NCI-H345 (cell line): ENCODE measurements around the gene MAG.

Experiments used
- DNase-seq: peaks from one replicate; lab custom pipeline; 2025; lab: John Stamatoyannopoulos, UW

Gene MAG

GRCh38 chr19:35291916-35292315, at the start of gene MAG:
Gene MAG, plus strand, starts transcription at chr19:35292161. Its CDS starts 3,248 bp downstream, at chr19:35295409.
- no peak for DNase-seq

DNA sequence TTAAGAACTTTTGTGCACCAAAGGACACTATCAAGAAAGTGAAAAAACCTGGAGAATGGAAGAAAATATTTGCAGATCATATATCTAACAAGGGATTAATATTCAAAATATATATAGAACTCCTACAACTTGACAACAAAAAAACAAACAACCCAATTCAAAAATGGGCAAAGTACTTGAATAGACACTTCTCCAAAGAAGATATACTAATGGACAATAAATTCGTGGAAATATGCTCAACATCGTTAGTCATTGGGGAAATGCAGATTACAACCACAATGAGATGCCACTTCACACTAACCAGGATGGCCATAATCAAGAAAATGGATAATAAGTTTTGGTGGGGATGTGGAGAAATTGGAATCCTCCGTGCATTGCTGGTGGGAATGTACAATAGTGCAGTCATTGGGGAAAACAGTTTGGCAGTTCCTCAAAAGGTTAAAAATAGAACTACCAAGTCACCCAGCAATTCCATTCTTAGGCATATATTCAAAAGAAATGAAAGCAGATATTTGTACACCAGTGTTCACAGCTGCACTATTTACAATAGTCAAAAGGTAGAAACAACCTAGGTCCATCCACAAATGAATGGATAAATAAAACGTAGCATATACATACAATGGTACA, 45.4 kb upstream of the MAG start:
- DNase-seq = no peak

DNA sequence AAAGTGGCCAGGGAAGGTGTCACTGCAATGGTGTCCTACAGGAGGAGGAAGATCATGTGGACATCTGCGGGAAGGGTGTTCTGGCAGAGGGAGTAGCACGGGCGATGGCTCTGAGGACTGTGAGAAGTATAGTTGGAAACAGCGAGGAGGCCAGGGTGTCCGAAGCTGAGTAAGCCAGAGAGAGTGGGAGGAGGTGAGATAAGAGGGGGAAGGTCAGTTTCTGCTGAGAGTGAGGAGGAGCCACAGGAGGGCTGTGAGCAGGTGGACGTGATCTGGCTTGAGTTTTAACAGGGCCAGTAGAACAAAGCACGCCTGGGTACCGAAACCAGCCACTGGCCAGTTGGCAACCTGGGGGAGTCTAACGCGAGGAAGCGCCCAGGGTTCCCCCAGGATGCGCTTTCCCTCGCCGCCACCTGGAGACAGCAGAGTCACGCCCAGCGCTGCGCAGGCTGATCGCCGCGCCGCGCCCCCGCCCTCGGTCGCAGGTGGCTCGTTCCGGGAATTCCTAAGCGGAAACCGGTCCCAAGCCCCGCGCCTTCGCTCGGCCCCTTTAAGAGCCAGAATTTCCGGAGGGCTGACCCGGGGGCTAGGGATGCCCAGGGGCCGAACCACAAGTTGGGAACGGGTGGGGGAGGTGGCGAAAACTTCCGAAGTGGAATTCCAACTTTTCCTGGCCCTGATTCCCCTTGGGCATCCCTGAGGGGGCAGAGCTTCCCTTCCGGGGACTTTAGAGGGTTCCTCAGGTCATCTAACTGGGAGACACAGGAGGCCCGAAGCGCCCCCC, 44.2 kb upstream of the MAG start:
- DNase-seq = peak; percentile 99

DNA sequence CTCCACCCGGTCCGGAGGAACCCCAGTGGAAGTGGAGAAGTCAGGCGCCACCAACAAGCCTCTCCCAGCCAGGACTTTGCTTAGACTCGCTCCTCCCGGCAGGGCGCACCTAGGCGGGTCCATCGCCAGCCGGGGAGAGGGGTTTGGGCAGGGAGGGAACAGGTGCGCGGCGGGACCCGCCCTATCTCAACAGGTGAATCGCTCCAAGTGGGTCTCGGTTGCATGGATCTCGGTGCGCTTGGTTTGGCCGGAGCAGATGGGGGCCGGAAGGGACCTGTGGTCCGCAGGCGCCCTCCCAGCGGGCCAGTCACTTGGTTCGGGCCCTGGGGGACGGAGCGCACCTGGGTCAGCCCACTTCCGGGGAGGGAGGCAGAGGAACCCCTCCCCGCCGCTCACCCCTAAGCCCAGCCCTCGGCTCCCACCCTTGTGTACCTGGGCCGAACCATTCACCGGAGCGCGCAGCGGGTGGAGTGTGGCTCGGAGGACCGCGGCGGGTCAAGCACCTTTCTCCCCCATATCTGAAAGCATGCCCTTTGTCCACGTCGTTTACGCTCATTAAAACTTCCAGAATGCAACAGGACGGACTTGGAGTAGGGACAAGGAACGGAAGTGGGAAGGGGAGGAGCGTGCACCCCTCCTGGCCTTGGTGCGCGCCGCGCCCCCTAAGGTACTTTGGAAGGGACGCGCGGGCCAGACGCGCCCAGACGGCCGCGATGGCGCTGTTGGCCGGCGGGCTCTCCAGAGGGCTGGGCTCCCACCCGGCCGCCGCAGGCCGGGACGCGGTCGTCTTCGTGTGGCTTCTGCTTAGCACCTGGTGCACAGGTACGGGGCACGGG, 43.4 kb upstream of the MAG start, which contains the start of gene LSR:
TSS of gene LSR (plus strand) at position 693 of the 836 bp plus-strand sequence. CDS start at position 714, 21 bp downstream.
- DNase-seq = peak; percentile 100

DNA sequence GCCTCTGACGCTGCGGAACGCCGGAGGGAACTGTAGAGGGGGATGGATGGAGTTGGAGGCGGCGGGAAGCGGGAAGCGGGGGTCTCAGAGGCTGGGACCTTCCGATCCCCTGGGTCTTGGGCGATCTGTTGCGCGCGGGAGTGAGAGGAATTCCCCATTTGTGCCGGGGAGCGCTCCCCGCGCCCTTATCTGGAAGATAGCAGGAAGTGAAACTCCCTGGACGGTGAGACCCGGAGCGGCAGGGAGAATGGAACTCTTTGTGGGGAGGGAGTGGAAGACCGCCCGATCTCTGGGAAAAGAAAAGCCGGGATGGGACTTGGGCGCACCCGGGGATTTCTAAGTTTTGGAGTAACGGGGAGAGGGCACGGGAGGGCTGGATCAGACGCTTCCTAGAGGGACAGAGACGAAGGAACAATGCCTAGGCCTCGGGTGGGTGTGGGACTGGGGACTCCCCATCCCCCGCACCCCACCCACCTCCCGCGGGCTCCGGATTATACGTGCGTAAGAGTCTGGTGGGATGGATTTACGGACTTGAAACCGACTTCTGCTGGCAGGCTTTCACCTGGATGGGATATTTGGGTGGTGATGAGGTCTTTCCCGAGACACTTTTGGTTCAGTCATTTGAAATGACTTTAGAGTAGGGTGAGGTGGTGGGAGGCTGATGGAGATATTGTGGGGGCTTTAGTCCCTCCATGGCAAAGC, 42.7 kb upstream of the MAG start:
- peak; percentile 55 for DNase-seq

GRCh38 chr19:35249848-35250711, 41.9 kb upstream of the MAG start:
- no peak for DNase-seq

- no peak for DNase-seq
Observed at GRCh38 chr19:35251456-35251855, 40.5 kb upstream of the MAG start.

DNA sequence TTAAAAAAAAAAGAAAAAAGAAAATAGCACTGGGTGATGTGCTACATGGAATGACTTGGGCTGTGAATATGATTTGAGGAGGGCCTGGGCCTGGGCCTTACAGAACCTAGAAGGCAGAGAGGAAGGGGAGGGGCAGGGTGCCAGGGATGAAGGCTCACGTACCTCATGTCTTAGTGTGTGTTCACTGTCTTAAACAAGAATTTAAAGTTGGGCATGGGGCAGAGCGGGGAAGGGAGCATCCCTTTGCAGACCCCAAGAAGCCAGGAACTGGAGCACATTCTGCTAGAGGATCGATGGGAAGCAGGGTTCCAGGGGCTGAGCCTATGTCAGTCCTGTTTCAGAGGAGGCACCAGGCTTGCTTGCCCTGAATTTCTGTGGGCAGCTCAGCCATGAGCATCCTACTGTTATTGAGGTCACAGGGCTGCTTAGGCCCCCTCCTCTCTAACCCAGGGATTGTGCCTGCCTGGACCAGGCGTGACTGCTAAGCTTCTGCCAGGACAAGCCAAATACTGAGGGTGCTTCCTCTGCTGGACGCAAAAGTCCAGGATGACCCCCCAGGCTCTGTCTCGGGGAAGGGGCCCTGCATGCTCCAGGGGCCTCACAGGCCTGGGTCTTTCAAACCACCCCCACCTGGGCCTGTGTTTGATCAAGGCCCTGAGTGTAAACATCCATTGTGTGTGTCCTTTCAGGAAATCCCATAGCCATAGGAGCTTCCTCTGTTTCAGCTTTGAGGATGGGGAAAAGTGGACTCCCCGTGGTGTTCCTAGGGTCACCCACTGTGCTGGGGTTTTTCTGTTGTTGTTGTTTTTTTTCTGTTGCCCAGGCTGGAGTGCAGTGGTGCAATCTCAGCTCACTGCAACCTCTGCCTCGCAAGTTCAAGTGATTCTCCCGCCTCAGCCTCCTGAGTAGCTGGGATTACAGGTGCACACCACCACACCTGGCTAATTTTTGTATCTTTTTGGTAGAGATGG, 38.4 kb upstream of the MAG start:
- peak; percentile 62 for DNase-seq

DNA sequence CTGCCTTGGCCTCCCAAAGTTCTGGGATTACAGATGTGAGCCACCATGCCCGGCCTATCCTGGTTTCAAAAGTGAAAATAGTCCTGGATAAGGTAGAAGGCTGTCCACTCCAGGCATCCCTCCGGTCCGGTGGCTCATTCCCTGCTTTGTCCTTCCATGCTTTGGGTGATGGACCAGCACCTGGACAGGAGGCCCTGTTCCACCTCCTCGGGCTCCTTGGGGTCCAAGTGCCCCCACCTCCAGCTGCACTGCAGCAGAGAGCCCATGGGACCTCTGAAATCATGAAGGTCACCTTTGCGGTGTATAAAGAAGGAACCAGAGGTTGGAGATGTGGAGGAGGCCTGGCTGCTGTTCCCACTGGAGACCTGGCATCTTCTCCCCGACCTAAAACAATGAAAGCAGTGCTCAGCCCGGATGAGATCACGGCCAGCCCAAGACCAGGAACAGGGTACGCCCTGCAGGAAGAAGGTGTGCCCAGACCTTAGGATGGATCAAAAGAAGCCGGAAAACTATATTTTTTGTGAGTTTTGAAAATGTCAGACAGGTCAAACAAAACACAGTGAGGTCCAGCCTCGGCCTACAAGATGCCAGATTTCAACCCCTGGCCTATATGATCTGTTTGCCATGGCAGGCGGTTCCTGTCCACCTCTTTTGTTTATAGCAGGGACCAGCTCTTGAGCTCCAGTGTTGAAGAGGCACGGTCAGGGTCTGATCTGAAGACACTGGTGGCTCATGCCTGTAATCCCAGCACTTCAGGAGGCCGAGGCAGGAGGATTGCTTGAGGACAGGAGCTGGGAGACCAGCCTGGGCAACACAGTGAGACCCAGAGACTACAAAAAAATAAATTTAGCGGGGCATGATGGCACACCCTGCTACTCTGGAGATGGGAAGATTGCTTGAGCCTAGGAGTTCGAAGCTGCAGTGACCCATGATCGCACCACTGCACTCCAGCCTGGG, 37.3 kb upstream of the MAG start:
- DNase-seq = no peak

- no peak for DNase-seq
Observed at GRCh38 chr19:35256566-35256965, 35.4 kb upstream of the MAG start.

DNA sequence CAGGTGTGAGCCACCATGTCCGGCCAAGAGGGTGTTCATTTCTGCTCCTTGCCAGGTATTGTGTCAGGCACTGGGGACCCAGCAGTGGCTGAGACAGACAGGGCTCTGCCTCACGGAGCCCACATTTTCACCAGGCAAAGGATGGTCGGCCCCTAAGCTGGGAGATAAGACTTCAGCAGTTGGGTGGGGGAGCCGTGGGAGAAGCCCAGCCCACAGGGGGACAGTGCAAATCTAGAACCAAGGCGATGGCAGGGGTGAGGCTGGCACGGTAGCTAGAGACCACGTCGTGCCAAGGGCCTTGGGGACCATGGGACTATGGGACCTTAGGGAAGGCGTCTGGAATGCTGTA, 34.9 kb upstream of the MAG start:
- DNase-seq = no peak

DNA sequence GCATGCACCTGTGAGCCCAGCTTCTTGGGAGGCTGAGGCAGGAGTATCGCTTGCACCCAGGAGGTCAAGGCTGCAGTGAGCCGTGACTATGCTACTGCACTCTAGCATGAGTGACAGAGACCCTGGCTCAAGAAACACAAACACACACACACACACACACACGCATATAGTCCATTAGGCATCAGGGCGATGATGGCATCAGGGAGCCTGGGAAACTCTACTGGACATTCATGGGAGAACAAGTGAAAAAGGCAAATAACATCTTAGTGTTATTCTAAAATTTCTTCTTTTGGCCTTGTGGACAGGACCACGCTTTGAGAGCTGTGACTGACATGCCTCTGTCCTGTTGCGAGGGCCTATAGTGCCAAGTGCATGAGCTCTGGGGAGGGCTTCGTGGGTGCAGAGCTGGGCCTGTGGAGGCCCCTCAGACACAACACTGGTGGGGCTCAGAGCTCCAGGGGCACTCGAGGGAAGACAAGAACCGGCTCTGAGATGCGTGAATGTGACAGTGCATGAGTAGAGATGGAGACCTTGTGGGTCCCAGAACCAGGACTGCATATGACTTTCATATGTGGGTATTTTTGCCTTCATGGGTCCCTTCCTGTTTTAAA, 31.2 kb upstream of the MAG start:
- no peak for DNase-seq

- no peak for DNase-seq
Observed at GRCh38 chr19:35261356-35262100, 30.4 kb upstream of the MAG start.

- DNase-seq = no peak
Observed at GRCh38 chr19:35262101-35262761, 29.7 kb upstream of the MAG start.

DNA sequence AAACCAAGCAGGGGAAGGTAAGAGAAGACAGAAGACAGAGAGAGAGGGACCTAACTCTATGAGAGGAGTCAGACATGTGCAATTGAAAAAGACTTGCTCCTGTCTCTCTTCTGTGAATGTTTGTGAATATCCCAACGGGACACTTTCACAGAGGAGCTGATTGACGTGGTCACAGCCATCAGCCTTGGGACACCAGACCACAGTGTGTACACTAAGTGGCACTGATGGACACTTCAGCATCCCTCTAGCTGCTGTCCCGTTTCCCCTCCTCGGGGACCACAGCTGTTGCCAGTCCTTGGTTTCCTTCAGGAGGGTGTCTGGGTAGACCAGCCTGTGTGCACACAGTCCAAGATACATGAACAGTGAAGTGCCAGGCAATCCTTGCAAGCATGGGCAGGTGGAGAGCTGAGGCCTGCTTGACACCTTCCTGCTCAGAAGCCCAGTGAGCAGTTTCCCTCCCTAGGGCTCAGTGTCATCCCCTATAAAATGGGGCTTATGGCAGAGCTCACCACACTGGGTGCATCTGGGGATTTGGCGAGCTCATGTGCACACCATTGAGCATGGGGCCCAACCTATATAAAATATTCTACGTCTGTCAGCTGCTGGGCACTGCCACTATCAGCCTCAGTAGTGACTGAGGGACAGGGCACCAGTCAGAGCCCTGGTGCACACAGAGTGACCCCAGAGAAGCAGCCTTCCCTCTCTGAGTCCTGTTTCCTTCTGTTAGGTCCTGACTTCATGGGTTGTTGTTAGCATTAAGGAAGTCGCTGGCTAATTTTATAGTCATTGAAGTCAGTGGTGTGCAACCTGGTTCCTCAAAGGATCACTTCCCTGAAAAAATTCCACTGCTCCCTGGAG, 27.5 kb upstream of the MAG start:
- no peak for DNase-seq
